Breast epithelium (tissue), 3 donors: ENCODE measurements around the gene NME9.

Experiments
- CTCF ChIP-seq, 3 donors: fragments of 450-650 bp; IDR thresholded peaks; one replicate each; pipeline ENCODE4 v1.5.1; 2016 to 2017; ENCODE audit warnings: antibody characterized with exemption in 3 of 3, mild to moderate bottlenecking in 3 of 3, moderate library complexity in 3 of 3
- POLR2A ChIP-seq: fragments of 450-650 bp; IDR thresholded peaks from one replicate; pipeline ENCODE4 v1.6.1; 2016; ENCODE audit warnings: antibody characterized with exemption, mild to moderate bottlenecking, moderate library complexity
- POLR2AphosphoS5 ChIP-seq, 3 donors: sonication (generic); formaldehyde crosslinking; IDR thresholded peaks; one replicate each; pipeline ENCODE4 v1.6.1; 2017; ENCODE audit warnings: antibody characterized with exemption in 3 of 3

GRCh38 chr3:138257986-138258385 lies 71.7 kb downstream of the NME9 start:
- TF ChIP-seq CTCF (IDR thresholded peaks at IDR 0.05) (no peak), POLR2A (no peak), POLR2AphosphoS5 (IDR thresholded peaks at IDR 0.05) (no peak)
